Measurements from ENCODE around the gene EIF2S1. TPM values are rescaled to one million over a fixed set of nuclear protein-coding genes. Genes with fewer than 3 reads are reported as not detected.
"Not testable (repeated sequence)": the region's sequence is repeated elsewhere in the genome, so short reads cannot be mapped to it uniquely, and the experiment has no call there.

Gene EIF2S1
- total and polyA plus RNA-seq, 4 donors = 32.3 to 84.6 (median 70.1) TPM

GRCh38 chr14:67400434-67400833 lies 40.3 kb downstream of the EIF2S1 start:
- no peak overlapping the region for H3K4me3 ChIP-seq (ENCODE audit: low read depth in 1 of 3, low read length in 3 of 3)
- H3K4me1 ChIP-seq (ENCODE audit: control insufficient read depth in 4 of 4, insufficient read depth in 4 of 4, low read length in 3 of 4) = no peaks in the 10 kb centered on the region
- H3K9ac ChIP-seq (ENCODE audit: low read depth in 1 of 2, low read length in 2 of 2) = no peak overlapping the region
- H3K9me3 ChIP-seq (ENCODE audit: control insufficient read depth in 4 of 4, low read length in 3 of 4) = no peaks in the 10 kb centered on the region
- no peak for DNase-seq (ENCODE audit: low spot score)
- H3K27me3 ChIP-seq (ENCODE audit: control insufficient read depth in 4 of 4, insufficient read depth in 4 of 4, low read length in 3 of 4) = no peaks in the 10 kb centered on the region
- TF ChIP-seq JUND (IDR thresholded peaks at IDR 0.05) (no peak), REST (IDR thresholded peaks at IDR 0.05) (no peak), RAD21 (IDR thresholded peaks at IDR 0.05) (no peak), SP1 (IDR thresholded peaks at IDR 0.05) (no peak), HNF4A (conservative IDR thresholded peaks at IDR 0.05) (no peak), FOXA2 (IDR thresholded peaks at IDR 0.05) (no peak), FOXA1 (IDR thresholded peaks at IDR 0.05) (no peak), MAX (IDR thresholded peaks at IDR 0.05) (no peak), NR2F2 (IDR thresholded peaks at IDR 0.05) (no peak), ATF3 (IDR thresholded peaks at IDR 0.05) (no peak), TAF1 (conservative IDR thresholded peaks at IDR 0.05) (no peak), EGR1 (IDR thresholded peaks at IDR 0.05; ENCODE audit: low read depth in 2 of 2) (no peak), GABPA (IDR thresholded peaks at IDR 0.05 in 1 of 2, conservative IDR thresholded peaks at IDR 0.05 in 1 of 2) (no peak), RXRA (IDR thresholded peaks at IDR 0.05) (no peak)
- H3K36me3 ChIP-seq (ENCODE audit: control insufficient read depth in 4 of 4, insufficient read depth in 3 of 4, low read depth in 1 of 4, low read length in 3 of 4) = no peaks in the 10 kb centered on the region
- 87% methylated on average over 4 of the region's 4 CpGs for WGBS
- H3K27ac ChIP-seq (ENCODE audit: low read depth in 1 of 2, low read length in 2 of 2) = no peak overlapping the region

GRCh38 chr14:67405771-67406170 lies 45.6 kb downstream of the EIF2S1 start:
- Histone ChIP-seq H3K9ac (ENCODE audit: low read depth in 1 of 2, low read length in 2 of 2) (no peak overlapping the region), H3K4me3 (ENCODE audit: low read depth in 1 of 3, low read length in 3 of 3) (no peak overlapping the region), H3K36me3 (ENCODE audit: control insufficient read depth in 4 of 4, insufficient read depth in 3 of 4, low read depth in 1 of 4, low read length in 3 of 4) (no peaks in the 10 kb centered on the region), H3K4me1 (ENCODE audit: control insufficient read depth in 4 of 4, insufficient read depth in 4 of 4, low read length in 3 of 4) (peaks cover 0 to 6% (median 1%) of the 10 kb centered on the region in 4 donors), H3K27me3 (ENCODE audit: control insufficient read depth in 4 of 4, insufficient read depth in 4 of 4, low read length in 3 of 4) (no peaks in the 10 kb centered on the region), H3K27ac (ENCODE audit: low read depth in 1 of 2, low read length in 2 of 2) (no peak overlapping the region), H3K9me3 (ENCODE audit: control insufficient read depth in 4 of 4, low read length in 3 of 4) (no peaks in the 10 kb centered on the region)
- TF ChIP-seq HNF4G (IDR thresholded peaks at IDR 0.05) (no peak), HNF4A (conservative IDR thresholded peaks at IDR 0.05) (no peak), YY1 (IDR thresholded peaks at IDR 0.05) (no peak), FOXA1 (IDR thresholded peaks at IDR 0.05) (no peak), FOXA2 (IDR thresholded peaks at IDR 0.05) (no peak), ATF3 (IDR thresholded peaks at IDR 0.05) (no peak), TAF1 (conservative IDR thresholded peaks at IDR 0.05) (no peak)
- no peak for DNase-seq (ENCODE audit: low spot score)
- WGBS = 94% methylated on average over 5 of the region's 5 CpGs

- H3K9ac ChIP-seq (ENCODE audit: low read depth in 1 of 2, low read length in 2 of 2); DNase-seq (ENCODE audit: low spot score); H3K9me3 ChIP-seq (ENCODE audit: control insufficient read depth in 4 of 4, low read length in 3 of 4); H3K4me3 ChIP-seq (ENCODE audit: low read depth in 1 of 3, low read length in 3 of 3); H3K36me3 ChIP-seq (ENCODE audit: control insufficient read depth in 4 of 4, insufficient read depth in 3 of 4, low read depth in 1 of 4, low read length in 3 of 4); H3K27ac ChIP-seq (ENCODE audit: low read depth in 1 of 2, low read length in 2 of 2); H3K27me3 ChIP-seq (ENCODE audit: control insufficient read depth in 4 of 4, insufficient read depth in 4 of 4, low read length in 3 of 4): not testable (repeated sequence)
- peaks cover 4 to 15% (median 9%) of the 10 kb centered on the region in 4 donors for H3K4me1 ChIP-seq (ENCODE audit: control insufficient read depth in 4 of 4, insufficient read depth in 4 of 4, low read length in 3 of 4)
- 87% methylated on average over 7 of the region's 7 CpGs for WGBS
Measured at GRCh38 chr14:67408122-67408801, 48.1 kb downstream of the EIF2S1 start.

Measured in liver (tissue), 9 donors.